Astrocyte (in vitro differentiated cells and primary cell): ENCODE measurements around the gene USP44. TPM values are rescaled to one million over a fixed set of nuclear protein-coding genes. Genes with fewer than 3 reads are reported as not detected.

Source experiments
- DNase-seq: peaks from one replicate; pipeline ENCODE4 v3.0.0-alpha.2; 2010; ENCODE audit warnings: low read depth
- FAIRE-seq: peaks from 2 replicates; lab custom pipeline; 2011; peaks lifted over from hg19 to GRCh38; lab: Jason Lieb, UNC
- H2AFZ ChIP-seq: 2 replicates; pipeline ENCODE4 v1.6.0; 2012; ENCODE audit warnings: low read depth, low read length, inconsistent platforms
- H3K27ac ChIP-seq: 2 replicates; pipeline ENCODE4 v1.5.1; 2011; ENCODE audit warnings: low read depth, low read length, inconsistent platforms
- H3K27me3 ChIP-seq: 2 replicates; pipeline ENCODE4 v1.6.0; 2011; ENCODE audit warnings: low read length, inconsistent platforms; ENCODE audit not compliant: insufficient read depth
- H3K36me3 ChIP-seq: 2 replicates; pipeline ENCODE4 v1.5.1; 2011; ENCODE audit warnings: low read length, inconsistent platforms; ENCODE audit not compliant: insufficient read depth
- H3K4me1 ChIP-seq: 2 replicates; pipeline ENCODE4 v1.5.1; 2011; ENCODE audit warnings: low read length, inconsistent platforms; ENCODE audit not compliant: insufficient read depth
- H3K4me2 ChIP-seq: 2 replicates; pipeline ENCODE4 v1.6.0; 2012; ENCODE audit warnings: low read length, inconsistent platforms
- H3K4me3 ChIP-seq: 2 replicates; pipeline ENCODE4 v1.5.1; 2011; ENCODE audit warnings: low read depth, mild to moderate bottlenecking, low read length, inconsistent platforms; ENCODE audit not compliant: insufficient read depth
- H3K79me2 ChIP-seq: 2 replicates; pipeline ENCODE4 v1.6.0; 2012; ENCODE audit warnings: mild to moderate bottlenecking, low read length, inconsistent platforms; ENCODE audit not compliant: insufficient read depth
- H3K9ac ChIP-seq: 2 replicates; pipeline ENCODE4 v1.6.0; 2012; ENCODE audit warnings: mild to moderate bottlenecking, low read length, inconsistent platforms
- H3K9me3 ChIP-seq: 2 replicates; pipeline ENCODE4 v1.5.1; 2012; ENCODE audit warnings: low read depth, mild to moderate bottlenecking, low read length, inconsistent platforms; ENCODE audit not compliant: insufficient read depth
- H4K20me1 ChIP-seq: 2 replicates; pipeline ENCODE4 v1.6.0; 2012; ENCODE audit warnings: low read length, inconsistent platforms; ENCODE audit not compliant: insufficient read depth
- H3K27ac Mint-ChIP-seq: one replicate; pipeline ENCODE4 v1.8.0; 2021; ENCODE audit warnings: mild to moderate bottlenecking, mixed read lengths; ENCODE audit not compliant: unreplicated experiment
- H3K27me3 Mint-ChIP-seq: one replicate; pipeline ENCODE4 v1.8.0; 2021; ENCODE audit warnings: low read depth, mixed read lengths; ENCODE audit not compliant: unreplicated experiment
- H3K36me3 Mint-ChIP-seq: one replicate; pipeline ENCODE4 v1.8.0; 2021; ENCODE audit warnings: low read depth, mixed read lengths; ENCODE audit not compliant: unreplicated experiment
- H3K4me1 Mint-ChIP-seq: one replicate; pipeline ENCODE4 v1.8.0; 2021; ENCODE audit warnings: low read depth, mixed read lengths; ENCODE audit not compliant: unreplicated experiment
- H3K4me3 Mint-ChIP-seq: one replicate; pipeline ENCODE4 v1.8.0; 2021; ENCODE audit warnings: mild to moderate bottlenecking, moderate library complexity, mixed read lengths; ENCODE audit not compliant: unreplicated experiment
- H3K9me3 Mint-ChIP-seq: one replicate; pipeline ENCODE4 v1.8.0; 2021; ENCODE audit warnings: mild to moderate bottlenecking, mixed read lengths; ENCODE audit not compliant: unreplicated experiment
- EZH2 ChIP-seq: IDR thresholded peaks from 2 replicates; pipeline ENCODE4 v1.6.1; 2012; ENCODE audit warnings: mild to moderate bottlenecking, low read length, inconsistent platforms; ENCODE audit not compliant: insufficient read depth
- total RNA-seq: library from RNA; stranded (reverse); gene quantifications from 2 replicates; pipeline ENCODE4 v1.2.1, GENCODE V29; 2021
- TF ChIP-seq, protein P1 (sequence below): IDR thresholded peaks from 2 replicates; pipeline ENCODE4 v1.5.1; 2011; ENCODE audit warnings: low read depth, mild to moderate bottlenecking, inconsistent platforms, low read length, moderate library complexity; ENCODE audit not compliant: insufficient read depth

Gene USP44
- total RNA-seq, 1 donor from 2014 or later: 5.4 TPM

DNA sequence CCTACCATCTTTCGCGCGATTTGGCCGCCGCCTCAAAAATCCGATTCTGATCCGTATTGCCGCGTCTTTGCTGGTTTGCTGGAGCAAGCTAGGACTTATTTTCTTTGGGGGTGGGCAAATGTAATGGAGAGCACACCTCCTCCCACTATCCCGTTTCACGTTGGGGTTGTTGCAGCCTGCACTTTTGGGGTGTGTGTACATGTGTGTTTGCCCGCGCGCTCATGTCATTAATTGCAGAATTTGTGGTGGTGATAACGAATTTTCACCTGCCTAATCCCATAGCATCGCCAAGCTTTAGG, 76.7 kb downstream of the USP44 start:
- Mint-ChIP-seq H3K36me3 (peaks cover 9% of the 10 kb centered on the region), H3K4me1 (peaks cover 10% of the 10 kb centered on the region), H3K27ac (peak overlapping the region; percentile 100), H3K27me3 (no peaks in the 10 kb centered on the region), H3K4me3 (peak overlapping the region; percentile 100), H3K9me3 (peaks cover 2% of the 10 kb centered on the region)
- Histone ChIP-seq H3K4me2 (peak overlapping the region; percentile 95), H3K79me2 (peaks cover 56% of the 10 kb centered on the region), H3K27ac (peak overlapping the region; percentile 88), H3K4me3 (peak overlapping the region; percentile 87), H3K4me1 (peaks cover 9% of the 10 kb centered on the region), H3K9me3 (no peaks in the 10 kb centered on the region), H3K9ac (peak overlapping the region; percentile 98), H2AFZ (peak overlapping the region; percentile 78), H4K20me1 (peaks cover 44% of the 10 kb centered on the region), H3K27me3 (no peaks in the 10 kb centered on the region), H3K36me3 (peaks cover 16% of the 10 kb centered on the region)
- FAIRE-seq (no peak), DNase-seq (no peak)
- no peak for TF ChIP-seq EZH2
- TF ChIP-seq, protein P1, sequence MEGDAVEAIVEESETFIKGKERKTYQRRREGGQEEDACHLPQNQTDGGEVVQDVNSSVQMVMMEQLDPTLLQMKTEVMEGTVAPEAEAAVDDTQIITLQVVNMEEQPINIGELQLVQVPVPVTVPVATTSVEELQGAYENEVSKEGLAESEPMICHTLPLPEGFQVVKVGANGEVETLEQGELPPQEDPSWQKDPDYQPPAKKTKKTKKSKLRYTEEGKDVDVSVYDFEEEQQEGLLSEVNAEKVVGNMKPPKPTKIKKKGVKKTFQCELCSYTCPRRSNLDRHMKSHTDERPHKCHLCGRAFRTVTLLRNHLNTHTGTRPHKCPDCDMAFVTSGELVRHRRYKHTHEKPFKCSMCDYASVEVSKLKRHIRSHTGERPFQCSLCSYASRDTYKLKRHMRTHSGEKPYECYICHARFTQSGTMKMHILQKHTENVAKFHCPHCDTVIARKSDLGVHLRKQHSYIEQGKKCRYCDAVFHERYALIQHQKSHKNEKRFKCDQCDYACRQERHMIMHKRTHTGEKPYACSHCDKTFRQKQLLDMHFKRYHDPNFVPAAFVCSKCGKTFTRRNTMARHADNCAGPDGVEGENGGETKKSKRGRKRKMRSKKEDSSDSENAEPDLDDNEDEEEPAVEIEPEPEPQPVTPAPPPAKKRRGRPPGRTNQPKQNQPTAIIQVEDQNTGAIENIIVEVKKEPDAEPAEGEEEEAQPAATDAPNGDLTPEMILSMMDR: no peak

DNA sequence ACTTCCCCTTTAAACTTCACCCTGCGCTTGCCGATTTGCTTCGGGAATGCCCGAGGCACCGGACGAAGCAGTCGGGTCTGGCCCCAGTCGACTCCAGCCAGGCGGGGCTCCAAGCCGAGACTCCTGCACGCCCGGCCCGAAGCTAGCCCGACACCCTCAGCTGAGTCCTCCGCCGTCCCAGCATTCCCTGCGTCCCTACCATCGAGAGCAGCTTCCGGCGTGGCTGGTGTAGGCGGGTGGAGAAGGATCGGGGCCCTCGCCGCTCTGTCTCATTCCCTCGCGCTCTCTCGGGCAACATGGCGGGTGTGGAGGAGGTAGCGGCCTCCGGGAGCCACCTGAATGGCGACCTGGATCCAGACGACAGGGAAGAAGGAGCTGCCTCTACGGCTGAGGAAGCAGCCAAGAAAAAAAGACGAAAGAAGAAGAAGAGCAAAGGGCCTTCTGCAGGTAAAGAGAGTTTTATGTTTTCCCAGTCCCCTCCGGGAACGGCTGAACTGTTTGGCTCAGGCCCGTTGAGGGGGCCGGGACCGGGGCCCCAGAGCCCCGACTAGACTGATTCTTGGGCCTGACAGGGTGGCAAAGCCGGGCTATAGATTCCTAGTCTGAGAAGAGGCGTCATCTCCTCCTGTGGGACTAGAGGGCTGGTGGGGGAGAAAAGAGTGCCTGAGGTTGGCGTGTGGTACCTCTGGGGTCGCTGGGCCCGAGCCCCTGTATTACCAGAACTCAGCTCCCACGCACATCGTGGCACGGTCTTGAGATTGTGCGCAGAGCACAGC, 77.2 kb downstream of the USP44 start, which contains the start of gene METAP2:
METAP2 (plus strand) TSS at position 269 of the 776 bp plus-strand sequence; CDS start at position 297, 28 bp downstream.
- TF ChIP-seq EZH2: no peak
- TF ChIP-seq, protein P1: no peak
- H3K27me3 Mint-ChIP-seq: no peaks in the 10 kb centered on the region
- DNase-seq (peak; percentile 93), FAIRE-seq (no peak)
- H3K4me1 Mint-ChIP-seq: peaks cover 9% of the 10 kb centered on the region
- H3K4me1 ChIP-seq: peaks cover 9% of the 10 kb centered on the region
- H3K27ac Mint-ChIP-seq: peak within 1 kb of the TSS; percentile 100
- H3K36me3 Mint-ChIP-seq: peaks cover 7% of the 10 kb centered on the region
- peaks cover 16% of the 10 kb centered on the region for H3K36me3 ChIP-seq
- H3K4me2 ChIP-seq: peak within 1 kb of the TSS; percentile 95
- H3K9ac ChIP-seq: peak within 1 kb of the TSS; percentile 98
- H4K20me1 ChIP-seq: peaks cover 42% of the 10 kb centered on the region
- peak within 1 kb of the TSS; percentile 100 for H3K4me3 Mint-ChIP-seq
- H3K27ac ChIP-seq: peak within 1 kb of the TSS; percentile 88
- H3K79me2 ChIP-seq: peaks cover 51% of the 10 kb centered on the region
- peak within 1 kb of the TSS; percentile 87 for H3K4me3 ChIP-seq
- peak within 1 kb of the TSS; percentile 78 for H2AFZ ChIP-seq
- no peaks in the 10 kb centered on the region for H3K9me3 ChIP-seq
- H3K27me3 ChIP-seq: no peaks in the 10 kb centered on the region
- H3K9me3 Mint-ChIP-seq: peaks cover 2% of the 10 kb centered on the region
